ENCODE results near the gene MAPKBP1. TPM values are rescaled to one million over a fixed set of nuclear protein-coding genes. Genes with fewer than 3 reads are reported as not detected.

Gene MAPKBP1
- total and polyA plus RNA-seq, 2 of the 4 experiments (the other 2 are of a cell fraction) = 12.5 to 15.3 TPM

DNA sequence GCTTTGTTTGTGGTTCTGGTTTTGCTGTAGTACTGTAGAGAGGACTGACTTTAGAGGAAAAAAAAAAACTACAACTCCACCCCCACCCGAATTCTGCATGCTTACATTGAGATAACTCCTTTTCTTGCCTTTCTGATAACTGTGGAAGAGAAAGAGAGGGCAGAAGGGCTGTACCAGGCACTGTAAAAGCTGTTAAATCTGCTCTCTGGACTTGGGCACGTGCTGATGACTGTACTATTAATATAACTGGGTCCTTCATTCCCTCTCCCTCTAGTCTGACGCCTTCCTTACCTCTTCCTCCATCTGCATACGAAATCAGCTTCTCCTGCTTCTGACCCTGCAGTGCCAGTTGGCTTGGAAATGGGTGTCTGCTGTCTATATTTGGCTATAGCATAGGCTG, 15.0 kb downstream of the MAPKBP1 start:
- 0 out of 2 replicates have a peak, but pooled peaks cover 3% of the 10 kb centered on the region for H4K20me1 ChIP-seq (ENCODE audit: insufficient read depth, low read length)
- CTCF ChIA-PET = interaction anchor here (0.6 to 1.6 kb wide), 2 partner anchors 13 to 15 kb away, joined by 4 read pairs; partner anchors contain the start of gene MAPKBP1
- peaks cover 29% of the 10 kb centered on the region for H3K9me1 ChIP-seq (ENCODE audit: insufficient read depth, low read length)
- H4K5ac ChIP-seq (ENCODE audit: low read depth, low read length) = no peak overlapping the region
- H2AFZ ChIP-seq (replicated peaks; ENCODE audit: low read length, poor library complexity) = no peak overlapping the region
- H3K4me3 ChIP-seq (ENCODE audit: insufficient read depth, low read depth, low read length) = no peak overlapping the region
- no peak for TF ChIP-seq NFE2L2 (IDR thresholded peaks at IDR 0.05; ENCODE audit: low read depth, low read length)
- no peak for TF ChIP-seq POLR2A (IDR thresholded peaks at IDR 0.05; ENCODE audit: low read depth, low read length)
- no peak for TF ChIP-seq SMC3 (IDR thresholded peaks at IDR 0.05; ENCODE audit: low read depth, low read length)
- TF ChIP-seq RFX5 (IDR thresholded peaks at IDR 0.05; ENCODE audit: low read depth, low read length) = no peak
- TF ChIP-seq CEBPB (IDR thresholded peaks at IDR 0.05; ENCODE audit: low read depth, low read length) = no peak
- TF ChIP-seq, protein P1, sequence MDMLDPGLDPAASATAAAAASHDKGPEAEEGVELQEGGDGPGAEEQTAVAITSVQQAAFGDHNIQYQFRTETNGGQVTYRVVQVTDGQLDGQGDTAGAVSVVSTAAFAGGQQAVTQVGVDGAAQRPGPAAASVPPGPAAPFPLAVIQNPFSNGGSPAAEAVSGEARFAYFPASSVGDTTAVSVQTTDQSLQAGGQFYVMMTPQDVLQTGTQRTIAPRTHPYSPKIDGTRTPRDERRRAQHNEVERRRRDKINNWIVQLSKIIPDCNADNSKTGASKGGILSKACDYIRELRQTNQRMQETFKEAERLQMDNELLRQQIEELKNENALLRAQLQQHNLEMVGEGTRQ (IDR thresholded peaks at IDR 0.05; ENCODE audit: low read depth, low read length) = no peak
- TF ChIP-seq RAD21 (IDR thresholded peaks at IDR 0.05; ENCODE audit: low read length) = no peak
- TF ChIP-seq, protein P2, sequence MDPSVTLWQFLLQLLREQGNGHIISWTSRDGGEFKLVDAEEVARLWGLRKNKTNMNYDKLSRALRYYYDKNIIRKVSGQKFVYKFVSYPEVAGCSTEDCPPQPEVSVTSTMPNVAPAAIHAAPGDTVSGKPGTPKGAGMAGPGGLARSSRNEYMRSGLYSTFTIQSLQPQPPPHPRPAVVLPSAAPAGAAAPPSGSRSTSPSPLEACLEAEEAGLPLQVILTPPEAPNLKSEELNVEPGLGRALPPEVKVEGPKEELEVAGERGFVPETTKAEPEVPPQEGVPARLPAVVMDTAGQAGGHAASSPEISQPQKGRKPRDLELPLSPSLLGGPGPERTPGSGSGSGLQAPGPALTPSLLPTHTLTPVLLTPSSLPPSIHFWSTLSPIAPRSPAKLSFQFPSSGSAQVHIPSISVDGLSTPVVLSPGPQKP (IDR thresholded peaks at IDR 0.05; ENCODE audit: borderline replicate concordance, low read depth, low read length) = no peak
- TF ChIP-seq FOS (IDR thresholded peaks at IDR 0.05; ENCODE audit: low read depth, low read length) = no peak
- no peak for TF ChIP-seq RCOR1 (IDR thresholded peaks at IDR 0.05; ENCODE audit: insufficient replicate concordance, low read length)
- no peaks in the 10 kb centered on the region for H3K36me3 ChIP-seq (ENCODE audit: control insufficient read depth, insufficient read depth, low read length)
- no CpG with 5 or more reads among the region's 4 CpGs for WGBS, 2 experiments (ENCODE audit: extremely low coverage in 2 of 2, insufficient read length in 1 of 2)
- no peak overlapping the region for H3K18ac ChIP-seq (ENCODE audit: low read depth, low read length)
- peak overlapping the region; percentile 20; the same call in 1 of the 2 replicates for H3K23ac ChIP-seq (ENCODE audit: low read depth, low read length)
- BruUV-seq (replicated peaks) = no TSS peak
- H3K4me1 ChIP-seq (ENCODE audit: control insufficient read depth, insufficient read depth, low read length) = peaks cover 14% of the 10 kb centered on the region
- dilution Hi-C loops (cut with HindIII; ENCODE audit: low sequenced_read_pairs, unreplicated experiment) = no loop called here
- H3K79me1 ChIP-seq (ENCODE audit: low read depth in 1 of 2, low read length in 2 of 2) = peaks cover 40 to 74% of the 10 kb centered on the region in 2 experiments
- intact Hi-C loops (cut with micrococcal nuclease) = no loop called here
- H3K27me3 ChIP-seq (ENCODE audit: control insufficient read depth, insufficient read depth, low read length) = no peaks in the 10 kb centered on the region
- ATAC-seq (ENCODE audit: low read depth) (no peak), DNase-seq (no peak)
- peak overlapping the region; percentile 55 for H2AK5ac ChIP-seq (ENCODE audit: low read depth, low read length)
- 0 out of 4 replicates have a peak overlapping the region, but pooled peaks of 1 of the 2 experiments have one; percentile 30 for H4K8ac ChIP-seq (ENCODE audit: low read depth in 2 of 2, low read length in 2 of 2)
- no peak overlapping the region for H3K27ac ChIP-seq (ENCODE audit: insufficient read depth, low read length)
- H2BK15ac ChIP-seq (ENCODE audit: low read depth, low read length) = no peak overlapping the region; the same call in 2 of the 3 replicates
- H2BK120ac ChIP-seq (ENCODE audit: low read depth, low read length) = no peak overlapping the region
- peak overlapping the region; percentile 54 for H3K4ac ChIP-seq (ENCODE audit: low read depth, low read length)
- H3K9me3 ChIP-seq (ENCODE audit: control insufficient read depth, insufficient read depth, low read length) = no peaks in the 10 kb centered on the region
- H2AK9ac ChIP-seq (replicated peaks; ENCODE audit: low read depth, low read length, poor library complexity) = no peak overlapping the region
- no peak overlapping the region; the same call in 1 of the 2 replicates for H3K9ac ChIP-seq (ENCODE audit: low read depth, low read length)
- H3K14ac ChIP-seq (replicated peaks; ENCODE audit: low read depth, low read length) = no peak overlapping the region
- 0 out of 2 replicates have a peak overlapping the region, but pooled peaks have one; percentile 5 for H2BK20ac ChIP-seq (ENCODE audit: low read depth, low read length)
- no peak overlapping the region for H3K56ac ChIP-seq (ENCODE audit: extremely low read depth, insufficient read depth, low read length)
- H4K91ac ChIP-seq (ENCODE audit: insufficient read depth, low read depth, low read length) = 0 out of 2 replicates have a peak overlapping the region, but pooled peaks have one; percentile 10
- in situ Hi-C loops (cut with MboI; ENCODE audit: low sequenced_read_pairs) = no loop called here
- H2BK5ac ChIP-seq (ENCODE audit: low read depth, low read length, poor library complexity, severe bottlenecking) = no peak overlapping the region
- POLR2A ChIA-PET (ENCODE audit: unreplicated experiment) = interaction anchor here (0.6 kb wide), 1 partner anchor 20 kb away, joined by 4 read pairs; no protein-coding TSS in a partner anchor
- H3K4me2 ChIP-seq (ENCODE audit: low read depth, low read length) = no peak overlapping the region
